ENCODE data around the gene LAIR1.
"Not testable (repeated sequence)": the region's sequence is repeated elsewhere in the genome, so short reads cannot be mapped to it uniquely, and the experiment has no call there.

Gene LAIR1

GRCh38 chr19:54361680-54362422 lies 2.9 kb downstream of the LAIR1 start:
- H3K9ac ChIP-seq (ENCODE audit: low read length in 2 of 2); H3K9me3 ChIP-seq (ENCODE audit: control insufficient read depth in 2 of 2, low read length in 2 of 2); H3K4me3 ChIP-seq (ENCODE audit: low read length in 2 of 2); H3K27ac ChIP-seq (ENCODE audit: low read length); H3K27me3 ChIP-seq (ENCODE audit: control insufficient read depth in 1 of 2, insufficient read depth in 2 of 2, low read length in 2 of 2); H3K36me3 ChIP-seq (ENCODE audit: control insufficient read depth in 2 of 2, insufficient read depth in 2 of 2, low read length in 2 of 2); H3K4me1 ChIP-seq (ENCODE audit: control insufficient read depth, insufficient read depth, low read length): not testable (repeated sequence)

- not testable (repeated sequence) for H3K9me3 ChIP-seq (ENCODE audit: control insufficient read depth in 2 of 2, low read length in 2 of 2); H3K36me3 ChIP-seq (ENCODE audit: control insufficient read depth in 2 of 2, insufficient read depth in 2 of 2, low read length in 2 of 2); H3K9ac ChIP-seq (ENCODE audit: low read length in 2 of 2); H3K4me3 ChIP-seq (ENCODE audit: low read length in 2 of 2); H3K27ac ChIP-seq (ENCODE audit: low read length); H3K4me1 ChIP-seq (ENCODE audit: control insufficient read depth, insufficient read depth, low read length); H3K27me3 ChIP-seq (ENCODE audit: control insufficient read depth in 1 of 2, insufficient read depth in 2 of 2, low read length in 2 of 2)
Measured at GRCh38 chr19:54359149-54359820, 5.4 kb downstream of the LAIR1 start.

- Histone ChIP-seq H3K4me1 (ENCODE audit: control insufficient read depth, insufficient read depth, low read length) (peaks cover 3% of the 10 kb centered on the region), H3K9me3 (ENCODE audit: control insufficient read depth in 2 of 2, low read length in 2 of 2) (no peaks in the 10 kb centered on the region), H3K27me3 (ENCODE audit: control insufficient read depth in 1 of 2, insufficient read depth in 2 of 2, low read length in 2 of 2) (no peaks in the 10 kb centered on the region), H3K9ac (ENCODE audit: low read length in 2 of 2) (no peak overlapping the region), H3K27ac (ENCODE audit: low read length) (no peak overlapping the region), H3K4me3 (ENCODE audit: low read length in 2 of 2) (no peak overlapping the region), H3K36me3 (ENCODE audit: control insufficient read depth in 2 of 2, insufficient read depth in 2 of 2, low read length in 2 of 2) (no peaks in the 10 kb centered on the region)
Measured at GRCh38 chr19:54357381-54357780, 7.3 kb downstream of the LAIR1 start.

GRCh38 chr19:54356444-54357056 lies 8.2 kb downstream of the LAIR1 start:
- H3K9ac ChIP-seq (ENCODE audit: low read length in 2 of 2): no peak overlapping the region
- H3K36me3 ChIP-seq (ENCODE audit: control insufficient read depth in 2 of 2, insufficient read depth in 2 of 2, low read length in 2 of 2): no peaks in the 10 kb centered on the region
- H3K27me3 ChIP-seq (ENCODE audit: control insufficient read depth in 1 of 2, insufficient read depth in 2 of 2, low read length in 2 of 2): no peaks in the 10 kb centered on the region
- H3K4me1 ChIP-seq (ENCODE audit: control insufficient read depth, insufficient read depth, low read length): peaks cover 3% of the 10 kb centered on the region
- H3K9me3 ChIP-seq (ENCODE audit: control insufficient read depth in 2 of 2, low read length in 2 of 2): no peaks in the 10 kb centered on the region
- H3K4me3 ChIP-seq (ENCODE audit: low read length in 2 of 2): no peak overlapping the region
- no peak overlapping the region for H3K27ac ChIP-seq (ENCODE audit: low read length)

GRCh38 chr19:54355675-54356074 lies 9.1 kb downstream of the LAIR1 start:
- no peak overlapping the region for H3K9ac ChIP-seq (ENCODE audit: low read length in 2 of 2)
- no peaks in the 10 kb centered on the region for H3K36me3 ChIP-seq (ENCODE audit: control insufficient read depth in 2 of 2, insufficient read depth in 2 of 2, low read length in 2 of 2)
- H3K4me3 ChIP-seq (ENCODE audit: low read length in 2 of 2): no peak overlapping the region
- H3K9me3 ChIP-seq (ENCODE audit: control insufficient read depth in 2 of 2, low read length in 2 of 2): no peaks in the 10 kb centered on the region
- H3K4me1 ChIP-seq (ENCODE audit: control insufficient read depth, insufficient read depth, low read length): no peaks in the 10 kb centered on the region
- H3K27ac ChIP-seq (ENCODE audit: low read length): no peak overlapping the region
- H3K27me3 ChIP-seq (ENCODE audit: control insufficient read depth in 1 of 2, insufficient read depth in 2 of 2, low read length in 2 of 2): no peaks in the 10 kb centered on the region

GRCh38 chr19:54354761-54355160 lies 10.0 kb downstream of the LAIR1 start:
- no peaks in the 10 kb centered on the region for H3K27me3 ChIP-seq (ENCODE audit: control insufficient read depth in 1 of 2, insufficient read depth in 2 of 2, low read length in 2 of 2)
- H3K4me3 ChIP-seq (ENCODE audit: low read length in 2 of 2): no peak overlapping the region
- no peak overlapping the region for H3K27ac ChIP-seq (ENCODE audit: low read length)
- H3K4me1 ChIP-seq (ENCODE audit: control insufficient read depth, insufficient read depth, low read length): no peaks in the 10 kb centered on the region
- no peak overlapping the region for H3K9ac ChIP-seq (ENCODE audit: low read length in 2 of 2)
- no peaks in the 10 kb centered on the region for H3K9me3 ChIP-seq (ENCODE audit: control insufficient read depth in 2 of 2, low read length in 2 of 2)
- no peaks in the 10 kb centered on the region for H3K36me3 ChIP-seq (ENCODE audit: control insufficient read depth in 2 of 2, insufficient read depth in 2 of 2, low read length in 2 of 2)

- no peak overlapping the region for H3K27ac ChIP-seq (ENCODE audit: low read length)
- no peak overlapping the region for H3K4me3 ChIP-seq (ENCODE audit: low read length in 2 of 2)
- H3K27me3 ChIP-seq (ENCODE audit: control insufficient read depth in 1 of 2, insufficient read depth in 2 of 2, low read length in 2 of 2): no peaks in the 10 kb centered on the region
- H3K36me3 ChIP-seq (ENCODE audit: control insufficient read depth in 2 of 2, insufficient read depth in 2 of 2, low read length in 2 of 2): no peaks in the 10 kb centered on the region
- H3K9me3 ChIP-seq (ENCODE audit: control insufficient read depth in 2 of 2, low read length in 2 of 2): no peaks in the 10 kb centered on the region
- no peak overlapping the region for H3K9ac ChIP-seq (ENCODE audit: low read length in 2 of 2)
- H3K4me1 ChIP-seq (ENCODE audit: control insufficient read depth, insufficient read depth, low read length): no peaks in the 10 kb centered on the region
Measured at GRCh38 chr19:54352546-54352945, 12.2 kb downstream of the LAIR1 start.

GRCh38 chr19:54352041-54352440 lies 12.7 kb downstream of the LAIR1 start:
- H3K4me3 ChIP-seq (ENCODE audit: low read length in 2 of 2): no peak overlapping the region
- H3K27me3 ChIP-seq (ENCODE audit: control insufficient read depth in 1 of 2, insufficient read depth in 2 of 2, low read length in 2 of 2): no peaks in the 10 kb centered on the region
- H3K9me3 ChIP-seq (ENCODE audit: control insufficient read depth in 2 of 2, low read length in 2 of 2): no peaks in the 10 kb centered on the region
- H3K27ac ChIP-seq (ENCODE audit: low read length): no peak overlapping the region
- H3K4me1 ChIP-seq (ENCODE audit: control insufficient read depth, insufficient read depth, low read length): no peaks in the 10 kb centered on the region
- H3K36me3 ChIP-seq (ENCODE audit: control insufficient read depth in 2 of 2, insufficient read depth in 2 of 2, low read length in 2 of 2): no peaks in the 10 kb centered on the region
- no peak overlapping the region for H3K9ac ChIP-seq (ENCODE audit: low read length in 2 of 2)

GRCh38 chr19:54351474-54351873 lies 13.3 kb downstream of the LAIR1 start:
- no peaks in the 10 kb centered on the region for H3K4me1 ChIP-seq (ENCODE audit: control insufficient read depth, insufficient read depth, low read length)
- H3K27me3 ChIP-seq (ENCODE audit: control insufficient read depth in 1 of 2, insufficient read depth in 2 of 2, low read length in 2 of 2): no peaks in the 10 kb centered on the region
- no peaks in the 10 kb centered on the region for H3K9me3 ChIP-seq (ENCODE audit: control insufficient read depth in 2 of 2, low read length in 2 of 2)
- no peak overlapping the region for H3K4me3 ChIP-seq (ENCODE audit: low read length in 2 of 2)
- no peak overlapping the region for H3K9ac ChIP-seq (ENCODE audit: low read length in 2 of 2)
- no peaks in the 10 kb centered on the region for H3K36me3 ChIP-seq (ENCODE audit: control insufficient read depth in 2 of 2, insufficient read depth in 2 of 2, low read length in 2 of 2)
- no peak overlapping the region for H3K27ac ChIP-seq (ENCODE audit: low read length)

GRCh38 chr19:54345938-54346386 lies 18.8 kb downstream of the LAIR1 start:
- H3K27ac ChIP-seq (ENCODE audit: low read length): no peak overlapping the region
- no peak overlapping the region for H3K9ac ChIP-seq (ENCODE audit: low read length in 2 of 2)
- H3K27me3 ChIP-seq (ENCODE audit: control insufficient read depth in 1 of 2, insufficient read depth in 2 of 2, low read length in 2 of 2): no peaks in the 10 kb centered on the region
- no peak overlapping the region for H3K4me3 ChIP-seq (ENCODE audit: low read length in 2 of 2)
- H3K36me3 ChIP-seq (ENCODE audit: control insufficient read depth in 2 of 2, insufficient read depth in 2 of 2, low read length in 2 of 2): no peaks in the 10 kb centered on the region
- H3K4me1 ChIP-seq (ENCODE audit: control insufficient read depth, insufficient read depth, low read length): no peaks in the 10 kb centered on the region
- no peaks in the 10 kb centered on the region for H3K9me3 ChIP-seq (ENCODE audit: control insufficient read depth in 2 of 2, low read length in 2 of 2)

- H3K27ac ChIP-seq (ENCODE audit: low read length): no peak overlapping the region
- no peaks in the 10 kb centered on the region for H3K36me3 ChIP-seq (ENCODE audit: control insufficient read depth in 2 of 2, insufficient read depth in 2 of 2, low read length in 2 of 2)
- no peak overlapping the region for H3K9ac ChIP-seq (ENCODE audit: low read length in 2 of 2)
- no peaks in the 10 kb centered on the region for H3K27me3 ChIP-seq (ENCODE audit: control insufficient read depth in 1 of 2, insufficient read depth in 2 of 2, low read length in 2 of 2)
- no peaks in the 10 kb centered on the region for H3K4me1 ChIP-seq (ENCODE audit: control insufficient read depth, insufficient read depth, low read length)
- no peak overlapping the region for H3K4me3 ChIP-seq (ENCODE audit: low read length in 2 of 2)
- no peaks in the 10 kb centered on the region for H3K9me3 ChIP-seq (ENCODE audit: control insufficient read depth in 2 of 2, low read length in 2 of 2)
Measured at GRCh38 chr19:54343868-54344267, 20.9 kb downstream of the LAIR1 start.
